K562 (cell line): ENCODE measurements around the gene OCRL.

Experiments used
- DNMT1 ChIP-seq: fragments of 450-650 bp; IDR thresholded peaks from 2 replicates; pipeline ENCODE4 v1.6.1; 2016; ENCODE audit warnings: antibody characterized with exemption, mild to moderate bottlenecking
- EP300 ChIP-seq: IDR thresholded peaks from 2 replicates; pipeline ENCODE4 v1.6.1; 2012; ENCODE audit warnings: low read length, improper control_type of control experiment
- ETV1 ChIP-seq: fragments of 450-650 bp; conservative IDR thresholded peaks from 2 replicates; pipeline ENCODE4 v1.6.1; 2016; ENCODE audit warnings: missing genetic modification characterization, control low read depth, low read depth, missing compliant biosample characterization
- MYBL2 ChIP-seq, 2 experiments: fragments of 450-650 bp in 1 of 2; sonication (generic) in 1 of 2; formaldehyde crosslinking in 1 of 2; IDR thresholded peaks; 2 replicates each; pipeline versions ENCODE4 v1.6.1 to v1.8.1; 2017 to 2022; ENCODE audit warnings: borderline replicate concordance in 1 of 2, inconsistent platforms in 1 of 2, low read depth in 1 of 2, mild to moderate bottlenecking in 1 of 2, missing genetic modification reagents in 1 of 2, moderate library complexity in 1 of 2
- REST ChIP-seq, 2 experiments: fragments of 450-650 bp; formaldehyde crosslinking in 1 of 2; IDR thresholded peaks; 2 replicates each; pipeline versions ENCODE4 v1.4.0 to v1.6.1; 2014 to 2020; ENCODE audit warnings: mild to moderate bottlenecking in 2 of 2, borderline replicate concordance in 1 of 2, low read depth in 1 of 2
- RFX5 ChIP-seq: IDR thresholded peaks from 2 replicates; pipeline ENCODE4 v1.6.1; 2011; ENCODE audit warnings: low read depth, mild to moderate bottlenecking, improper control_type of control experiment, low read length
- SAP30 ChIP-seq: fragments of 200-600 bp; sonication (generic); IDR thresholded peaks from 2 replicates; pipeline ENCODE4 v1.6.1; 2012; ENCODE audit warnings: borderline replicate concordance, low read depth, mild to moderate bottlenecking, moderate library complexity, low read length, control low read depth, inconsistent platforms; ENCODE audit not compliant: insufficient read depth, poor library complexity, severe bottlenecking
- SRF ChIP-seq, 2 experiments: fragments of 250-450, 450-650 bp in 1 of 2; sonication (Bioruptor Pico) in 1 of 2; sonication (generic) in 1 of 2; formaldehyde crosslinking; IDR thresholded peaks; 2 replicates each; pipeline versions ENCODE4 v1.5.0 to v1.5.1; 2020 to 2022; ENCODE audit warnings: mild to moderate bottlenecking in 1 of 2, missing genetic modification reagents in 1 of 2
- TAF1 ChIP-seq: IDR thresholded peaks from 2 replicates; pipeline ENCODE4 v1.6.1; 2011; ENCODE audit warnings: mild to moderate bottlenecking, low read length, moderate library complexity; ENCODE audit not compliant: insufficient read depth, control insufficient read depth, severe bottlenecking; ENCODE audit errors: extremely low read depth
- TCF7L2 ChIP-seq: fragments of 150-350 bp; IDR thresholded peaks from 2 replicates; pipeline ENCODE4 v1.6.1; 2016; ENCODE audit warnings: low read depth, mild to moderate bottlenecking, low read length, moderate library complexity
- THAP7 ChIP-seq: fragments of 250-450 bp; sonication (Bioruptor Pico); IDR thresholded peaks from 2 replicates; pipeline ENCODE4 v1.5.0; 2021

DNA sequence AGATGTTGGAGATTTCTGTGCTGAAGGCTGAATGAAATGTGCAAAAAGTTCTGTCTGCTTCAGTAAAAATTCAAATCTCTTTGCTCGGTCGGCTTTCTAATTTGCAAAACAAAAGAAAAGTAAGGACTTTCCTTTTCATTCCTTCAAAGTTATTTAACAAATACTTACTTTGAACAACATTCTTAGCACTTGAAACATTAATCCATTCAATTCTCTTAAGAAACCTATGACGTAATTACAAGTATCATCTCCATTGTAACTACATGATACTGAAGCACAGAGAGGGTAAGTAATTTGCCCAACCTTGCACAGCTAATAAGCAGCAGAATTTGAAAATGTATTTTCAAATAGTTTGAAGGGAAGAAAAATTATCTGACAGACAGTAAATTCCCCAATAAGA is 23.7 kb upstream of the OCRL start:
- no peak for TF ChIP-seq REST (IDR thresholded peaks at IDR 0.05; ENCODE audit: borderline replicate concordance)
- TF ChIP-seq REST (CRISPR knock-in tag; IDR thresholded peaks at IDR 0.05; ENCODE audit: low read depth): no peak
- TF ChIP-seq SRF (CRISPR knock-in tag; IDR thresholded peaks at IDR 0.05): no peak
- TF ChIP-seq MYBL2 (IDR thresholded peaks at IDR 0.05; ENCODE audit: low read depth): no peak
- no peak for TF ChIP-seq MYBL2 (CRISPR knock-in tag; IDR thresholded peaks at IDR 0.05; ENCODE audit: borderline replicate concordance)
- no peak for TF ChIP-seq EP300
- TF ChIP-seq SAP30: no peak
- no peak for TF ChIP-seq ETV1 (tag)
- TF ChIP-seq TAF1: no peak
- TF ChIP-seq TCF7L2: no peak
- no peak for TF ChIP-seq RFX5
- TF ChIP-seq THAP7 (CRISPR knock-in tag): no peak
- no peak for TF ChIP-seq DNMT1
